Measurements from ENCODE around the gene IFI16. TPM values are rescaled to one million over a fixed set of nuclear protein-coding genes. Genes with fewer than 3 reads are reported as not detected.

Gene IFI16
- total RNA-seq, 1 experiment from 2014 or later: 2.9 TPM

DNA sequence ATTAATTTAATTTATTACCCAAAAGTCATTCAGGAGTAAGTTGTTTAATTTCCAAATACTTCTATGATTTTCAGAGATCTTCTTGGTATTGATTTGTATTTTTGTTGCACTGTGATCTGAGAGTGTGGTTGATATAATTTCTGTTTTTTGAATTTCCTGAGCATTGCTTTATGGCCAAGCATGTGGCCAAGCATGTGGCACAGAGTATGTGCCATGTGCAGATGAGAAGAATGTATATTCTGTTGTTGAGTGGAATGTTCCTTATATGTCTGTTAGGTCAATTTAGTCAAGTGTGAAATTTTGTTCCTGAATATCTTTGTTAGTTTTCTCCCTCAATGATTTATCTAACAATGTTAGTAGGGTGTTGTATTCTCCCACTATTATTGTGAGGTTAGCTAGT lies 25.3 kb upstream of the IFI16 start:
- no peak overlapping the region for H4K91ac ChIP-seq (ENCODE audit: insufficient read length, low read depth, low read length)
- Mint-ChIP-seq H3K36me3 (ENCODE audit: insufficient read depth in 1 of 3, low read depth in 3 of 3) (peaks cover 4 to 22% (median 7%) of the 10 kb centered on the region in 3 experiments), H3K4me1 (no peaks in the 10 kb centered on the region), H3K27me3 (ENCODE audit: low read depth) (peaks cover 2% of the 10 kb centered on the region), H3K4me3 (no peak overlapping the region), H3K27ac (no peak overlapping the region), H3K9me3 (peaks cover 17 to 28% of the 10 kb centered on the region in 2 experiments)
- H3K14ac ChIP-seq (ENCODE audit: insufficient read depth, low read length): no peak overlapping the region
- H3K79me1 ChIP-seq (ENCODE audit: insufficient read depth, low read depth, low read length, poor library complexity, severe bottlenecking): no peaks in the 10 kb centered on the region
- no peak overlapping the region for H2BK12ac ChIP-seq (ENCODE audit: insufficient read length, low read depth, low read length)
- no peak overlapping the region for H4K5ac ChIP-seq (ENCODE audit: insufficient read length, low read depth, low read length)
- H2BK120ac ChIP-seq (ENCODE audit: low read depth, low read length, poor library complexity, severe bottlenecking): no peak overlapping the region
- H4K20me1 ChIP-seq (ENCODE audit: control insufficient read depth, insufficient read depth, insufficient read length): no peaks in the 10 kb centered on the region
- no peaks in the 10 kb centered on the region for H3K79me2 ChIP-seq (ENCODE audit: insufficient read depth, low read length)
- no peaks in the 10 kb centered on the region for H3K4me1 ChIP-seq (ENCODE audit: insufficient read depth, low read length)
- H3K4me2 ChIP-seq (ENCODE audit: insufficient read depth, insufficient read length, low read length): no peak overlapping the region
- no peak overlapping the region for H4K8ac ChIP-seq (replicated peaks; ENCODE audit: insufficient read length, low read depth, low read length)
- no peak overlapping the region for H3K27ac ChIP-seq (ENCODE audit: insufficient read length, low read depth, low read length)
- H2BK20ac ChIP-seq (ENCODE audit: low read depth, low read length, poor library complexity, severe bottlenecking): no peak overlapping the region
- no peak overlapping the region for H3K4ac ChIP-seq (ENCODE audit: low read depth, low read length)
- no peak for DNase-seq
- H2BK5ac ChIP-seq (ENCODE audit: insufficient read length, low read length): no peak overlapping the region
- no peak overlapping the region for H3K56ac ChIP-seq (ENCODE audit: insufficient read length, low read depth, low read length)
- no peak overlapping the region for H3K18ac ChIP-seq (ENCODE audit: insufficient read length, low read depth, low read length)
- no peak overlapping the region for H3K9ac ChIP-seq (ENCODE audit: extremely low read depth, insufficient read length, low read length)
- H3T11ph ChIP-seq (ENCODE audit: low read length): no peak overlapping the region
- H2BK15ac ChIP-seq (ENCODE audit: low read depth, low read length): no peak overlapping the region
- TF ChIP-seq, protein P1, sequence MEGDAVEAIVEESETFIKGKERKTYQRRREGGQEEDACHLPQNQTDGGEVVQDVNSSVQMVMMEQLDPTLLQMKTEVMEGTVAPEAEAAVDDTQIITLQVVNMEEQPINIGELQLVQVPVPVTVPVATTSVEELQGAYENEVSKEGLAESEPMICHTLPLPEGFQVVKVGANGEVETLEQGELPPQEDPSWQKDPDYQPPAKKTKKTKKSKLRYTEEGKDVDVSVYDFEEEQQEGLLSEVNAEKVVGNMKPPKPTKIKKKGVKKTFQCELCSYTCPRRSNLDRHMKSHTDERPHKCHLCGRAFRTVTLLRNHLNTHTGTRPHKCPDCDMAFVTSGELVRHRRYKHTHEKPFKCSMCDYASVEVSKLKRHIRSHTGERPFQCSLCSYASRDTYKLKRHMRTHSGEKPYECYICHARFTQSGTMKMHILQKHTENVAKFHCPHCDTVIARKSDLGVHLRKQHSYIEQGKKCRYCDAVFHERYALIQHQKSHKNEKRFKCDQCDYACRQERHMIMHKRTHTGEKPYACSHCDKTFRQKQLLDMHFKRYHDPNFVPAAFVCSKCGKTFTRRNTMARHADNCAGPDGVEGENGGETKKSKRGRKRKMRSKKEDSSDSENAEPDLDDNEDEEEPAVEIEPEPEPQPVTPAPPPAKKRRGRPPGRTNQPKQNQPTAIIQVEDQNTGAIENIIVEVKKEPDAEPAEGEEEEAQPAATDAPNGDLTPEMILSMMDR (conservative IDR thresholded peaks at IDR 0.05): no peak
- H3K23me2 ChIP-seq (ENCODE audit: insufficient read length, low read depth, low read length, poor library complexity, severe bottlenecking): no peaks in the 10 kb centered on the region
- H3K27me3 ChIP-seq (ENCODE audit: insufficient read depth, low read length): no peaks in the 10 kb centered on the region
- no peak overlapping the region for H3K23ac ChIP-seq (ENCODE audit: insufficient read length, low read depth, low read length)
- H2AK5ac ChIP-seq (ENCODE audit: insufficient read length, low read length): no peak overlapping the region
- H3K9me3 ChIP-seq (ENCODE audit: control insufficient read depth, low read depth, low read length): no peaks in the 10 kb centered on the region
- no peak overlapping the region for H2AFZ ChIP-seq (ENCODE audit: low read length)
